K562 (cell line): ENCODE results near the gene TRIP10. TPM values are rescaled to one million over a fixed set of nuclear protein-coding genes. Genes with fewer than 3 reads are reported as not detected.

Source experiments
- CEBPB ChIP-seq: fragments of 450-650 bp; IDR thresholded peaks from 2 replicates; pipeline ENCODE4 v1.6.1; 2016; ENCODE audit warnings: missing genetic modification characterization, missing compliant biosample characterization
- CEBPG ChIP-seq, 3 experiments: fragments of 200-800 bp in 1 of 3; sonication (Bioruptor generic) in 1 of 3; sonication (generic) in 1 of 3; formaldehyde crosslinking in 1 of 3; IDR thresholded peaks in 2 of 3; conservative IDR thresholded peaks in 1 of 3; 2 replicates each; pipeline versions ENCODE4 v1.6.1 to v1.8.0; 2016 to 2022; ENCODE audit warnings: missing compliant biosample characterization in 2 of 3, missing genetic modification characterization in 2 of 3, mild to moderate bottlenecking in 1 of 3, missing genetic modification reagents in 1 of 3
- CTBP1 ChIP-seq: fragments of 450-650 bp; IDR thresholded peaks from 2 replicates; pipeline ENCODE4 v1.6.1; 2016; ENCODE audit warnings: borderline replicate concordance
- FIP1L1 ChIP-seq: fragments of 200-400 bp; formaldehyde crosslinking; IDR thresholded peaks from 2 replicates; pipeline ENCODE4 v1.6.1; 2018; ENCODE audit warnings: mild to moderate bottlenecking, low read depth, low read length; ENCODE audit not compliant: poor library complexity, severe bottlenecking
- KDM2B ChIP-seq: fragments of 250-450 bp; sonication (Bioruptor Pico); IDR thresholded peaks from 2 replicates; pipeline ENCODE4 v1.8.0; 2021; ENCODE audit warnings: mild to moderate bottlenecking, moderate library complexity
- NFRKB ChIP-seq: fragments of 450-650 bp; IDR thresholded peaks from 2 replicates; pipeline ENCODE4 v1.6.1; 2016; ENCODE audit warnings: low read depth
- NR2C2 ChIP-seq, 2 experiments: fragments of 200-800 bp in 1 of 2; sonication (Bioruptor generic) in 1 of 2; sonication (generic) in 1 of 2; formaldehyde crosslinking in 1 of 2; IDR thresholded peaks; 2 replicates each; pipeline versions ENCODE4 v1.6.1 to v1.8.0; 2016 to 2022; ENCODE audit warnings: mild to moderate bottlenecking in 1 of 2, missing compliant biosample characterization in 1 of 2, missing genetic modification characterization in 1 of 2, missing genetic modification reagents in 1 of 2
- POLR2A ChIP-seq: fragments of 450-650 bp; conservative IDR thresholded peaks from 2 replicates; pipeline ENCODE4 v1.6.1; 2016
- RBM34 ChIP-seq: fragments of 200-400 bp; formaldehyde crosslinking; IDR thresholded peaks from 2 replicates; pipeline ENCODE4 v1.6.1; 2018; ENCODE audit warnings: low read length, borderline replicate concordance; ENCODE audit not compliant: insufficient read depth
- RFX5 ChIP-seq: IDR thresholded peaks from 2 replicates; pipeline ENCODE4 v1.6.1; 2011; ENCODE audit warnings: low read depth, mild to moderate bottlenecking, improper control_type of control experiment, low read length
- SIRT6 ChIP-seq: IDR thresholded peaks from one replicate; pipeline ENCODE4 v1.6.1; 2012; ENCODE audit warnings: low read depth, mild to moderate bottlenecking, control low read depth, inconsistent platforms, low read length, moderate library complexity
- SPI1 ChIP-seq: IDR thresholded peaks from 2 replicates; pipeline ENCODE4 v1.6.1; 2011; ENCODE audit warnings: low read depth, low read length, control low read depth, borderline replicate concordance
- TRIM24 ChIP-seq, 2 experiments: fragments of 450-650 bp; IDR thresholded peaks; 2 replicates each; pipeline ENCODE4 v1.6.1; 2016
- ZKSCAN3 ChIP-seq: fragments of 250-450 bp; sonication (Bioruptor Pico); IDR thresholded peaks from 2 replicates; pipeline ENCODE4 v1.4.0; 2020
- ZNF133 ChIP-seq: fragments of 250-450 bp; sonication (Bioruptor Pico); IDR thresholded peaks from 2 replicates; pipeline ENCODE4 v1.4.0; 2020; ENCODE audit warnings: mild to moderate bottlenecking
- ZNF134 ChIP-seq: fragments of 250-450 bp; sonication (Bioruptor Pico); conservative IDR thresholded peaks from 2 replicates; pipeline ENCODE4 v1.4.0; 2020
- ZNF253 ChIP-seq: fragments of 250-450 bp; sonication (Bioruptor Pico); conservative IDR thresholded peaks from 2 replicates; pipeline ENCODE4 v1.6.1; 2021; ENCODE audit warnings: mild to moderate bottlenecking
- polyA plus RNA-seq, 8 experiments: library from polyadenylated mRNA; depleted of rRNA in 4 of 8; stranded (reverse) in 5 of 8; unstranded in 3 of 8; fragments of >200 nt; fragmentation: Nextera tagmentation in 2 of 8; fragmentation: Illumina TruSeq in 1 of 8; extraction: Ambion mirVana in 2 of 8; extraction: Trizol in 1 of 8; gene quantifications; 2 replicates each; pipeline versions ENCODE4 v1.2.1 to v1.2.3, GENCODE V29; 2011 to 2014; ENCODE audit warnings: inconsistent platforms in 1 of 8, missing spikeins in 1 of 8
- total RNA-seq, 7 experiments: library from RNA; depleted of rRNA in 6 of 7; stranded (reverse); fragments of >200 nt in 6 of 7; fragmentation: Illumina TruSeq in 2 of 7; extraction: Trizol in 2 of 7; gene quantifications; 2 replicates each; pipeline versions ENCODE4 v1.2.1 to v1.2.3, GENCODE V29; 2011 to 2021; ENCODE audit warnings: low replicate concordance in 1 of 7
- TF ChIP-seq, protein P1 (sequence below): fragments of 450-650 bp; IDR thresholded peaks from 2 replicates; pipeline ENCODE4 v1.6.1; 2018; ENCODE audit not compliant: partially characterized antibody
- TF ChIP-seq, protein P2 (sequence below), 2 experiments: fragments of 450-650 bp; IDR thresholded peaks; 2 replicates each; pipeline ENCODE4 v1.6.1; 2016
- TF ChIP-seq, protein P3 (sequence below): sonication (generic); formaldehyde crosslinking; IDR thresholded peaks from 2 replicates; pipeline ENCODE4 v1.8.1; 2023; ENCODE audit warnings: mild to moderate bottlenecking, missing genetic modification reagents
- TF ChIP-seq, protein P4 (sequence below): fragments of 450-650 bp; IDR thresholded peaks from 2 replicates; pipeline ENCODE4 v1.6.1; 2016; ENCODE audit warnings: low read depth, mild to moderate bottlenecking, moderate library complexity

The TRIP10 gene
- total and polyA plus RNA-seq, 9 of the 15 experiments (the other 6 are each of a cell fraction or from before 2014, with no cell fraction given) = 1.2 to 66.8 (median 36.1) TPM

DNA sequence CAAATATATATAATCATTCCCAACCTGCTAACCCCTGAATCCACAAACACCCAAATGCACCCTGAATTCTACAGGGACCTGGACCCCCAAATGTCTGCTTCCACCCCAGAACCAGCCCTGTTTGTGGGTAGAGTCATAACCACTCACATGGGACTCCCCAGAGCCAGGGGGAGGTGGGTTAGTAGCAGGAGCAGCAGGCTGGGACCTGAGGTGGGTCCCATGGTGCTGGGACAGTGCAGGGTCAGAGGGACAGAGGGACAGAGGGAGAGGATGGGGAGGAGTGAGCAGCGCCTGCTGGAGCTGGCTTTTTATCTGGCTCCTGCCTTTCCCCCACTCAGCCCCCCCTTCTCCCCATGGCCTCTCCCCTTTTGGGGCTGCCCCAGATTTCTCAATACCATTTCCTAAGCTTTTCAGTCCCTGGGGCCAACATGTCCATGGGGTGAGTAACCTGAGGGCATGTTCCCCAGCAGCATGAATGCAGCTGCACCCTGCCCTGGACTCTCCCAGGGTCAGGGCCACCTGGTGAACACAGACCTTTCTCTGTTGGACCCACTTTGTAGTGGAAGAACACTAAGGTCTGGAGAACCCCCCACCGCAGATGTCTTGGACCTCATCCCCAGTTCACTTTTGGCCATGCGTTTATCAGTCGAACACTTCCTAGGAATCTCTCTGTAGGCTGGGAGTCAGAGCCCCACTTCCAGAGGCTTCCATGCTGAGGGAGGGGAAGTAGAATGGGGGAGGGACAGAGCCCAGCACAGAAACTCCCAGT lies 18.9 kb upstream of the TRIP10 start, which contains the start of gene C3 (continued):
- TF ChIP-seq, protein P1, sequence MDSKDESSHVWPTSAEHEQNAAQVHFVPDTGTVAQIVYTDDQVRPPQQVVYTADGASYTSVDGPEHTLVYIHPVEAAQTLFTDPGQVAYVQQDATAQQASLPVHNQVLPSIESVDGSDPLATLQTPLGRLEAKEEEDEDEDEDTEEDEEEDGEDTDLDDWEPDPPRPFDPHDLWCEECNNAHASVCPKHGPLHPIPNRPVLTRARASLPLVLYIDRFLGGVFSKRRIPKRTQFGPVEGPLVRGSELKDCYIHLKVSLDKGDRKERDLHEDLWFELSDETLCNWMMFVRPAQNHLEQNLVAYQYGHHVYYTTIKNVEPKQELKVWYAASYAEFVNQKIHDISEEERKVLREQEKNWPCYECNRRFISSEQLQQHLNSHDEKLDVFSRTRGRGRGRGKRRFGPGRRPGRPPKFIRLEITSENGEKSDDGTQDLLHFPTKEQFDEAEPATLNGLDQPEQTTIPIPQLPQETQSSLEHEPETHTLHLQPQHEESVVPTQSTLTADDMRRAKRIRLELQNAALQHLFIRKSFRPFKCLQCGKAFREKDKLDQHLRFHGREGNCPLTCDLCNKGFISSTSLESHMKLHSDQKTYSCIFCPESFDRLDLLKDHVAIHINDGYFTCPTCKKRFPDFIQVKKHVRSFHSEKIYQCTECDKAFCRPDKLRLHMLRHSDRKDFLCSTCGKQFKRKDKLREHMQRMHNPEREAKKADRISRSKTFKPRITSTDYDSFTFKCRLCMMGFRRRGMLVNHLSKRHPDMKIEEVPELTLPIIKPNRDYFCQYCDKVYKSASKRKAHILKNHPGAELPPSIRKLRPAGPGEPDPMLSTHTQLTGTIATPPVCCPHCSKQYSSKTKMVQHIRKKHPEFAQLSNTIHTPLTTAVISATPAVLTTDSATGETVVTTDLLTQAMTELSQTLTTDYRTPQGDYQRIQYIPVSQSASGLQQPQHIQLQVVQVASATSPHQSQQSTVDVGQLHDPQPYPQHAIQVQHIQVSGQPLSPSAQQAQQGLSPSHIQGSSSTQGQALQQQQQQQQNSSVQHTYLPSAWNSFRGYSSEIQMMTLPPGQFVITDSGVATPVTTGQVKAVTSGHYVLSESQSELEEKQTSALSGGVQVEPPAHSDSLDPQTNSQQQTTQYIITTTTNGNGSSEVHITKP = peak; percentile 85
- no peak for TF ChIP-seq CTBP1
- TF ChIP-seq SIRT6 = no peak
- TF ChIP-seq FIP1L1 = no peak
- TF ChIP-seq RFX5 = no peak
- no peak for TF ChIP-seq NR2C2 (CRISPR knock-in tag; IDR thresholded peaks at IDR 0.05)
- peak; percentile 25; the same call in 1 of the 2 replicates for TF ChIP-seq NR2C2 (tag; IDR thresholded peaks at IDR 0.05)
- TF ChIP-seq NFRKB = no peak
- no peak for TF ChIP-seq ZKSCAN3
- TF ChIP-seq, protein P2, sequence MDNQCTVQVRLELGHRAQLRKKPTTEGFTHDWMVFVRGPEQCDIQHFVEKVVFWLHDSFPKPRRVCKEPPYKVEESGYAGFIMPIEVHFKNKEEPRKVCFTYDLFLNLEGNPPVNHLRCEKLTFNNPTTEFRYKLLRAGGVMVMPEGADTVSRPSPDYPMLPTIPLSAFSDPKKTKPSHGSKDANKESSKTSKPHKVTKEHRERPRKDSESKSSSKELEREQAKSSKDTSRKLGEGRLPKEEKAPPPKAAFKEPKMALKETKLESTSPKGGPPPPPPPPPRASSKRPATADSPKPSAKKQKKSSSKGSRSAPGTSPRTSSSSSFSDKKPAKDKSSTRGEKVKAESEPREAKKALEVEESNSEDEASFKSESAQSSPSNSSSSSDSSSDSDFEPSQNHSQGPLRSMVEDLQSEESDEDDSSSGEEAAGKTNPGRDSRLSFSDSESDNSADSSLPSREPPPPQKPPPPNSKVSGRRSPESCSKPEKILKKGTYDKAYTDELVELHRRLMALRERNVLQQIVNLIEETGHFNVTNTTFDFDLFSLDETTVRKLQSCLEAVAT (IDR thresholded peaks at IDR 0.05) = no peak
- TF ChIP-seq CEBPG (CRISPR knock-in tag; IDR thresholded peaks at IDR 0.05) = no peak
- TF ChIP-seq CEBPG (tag; conservative IDR thresholded peaks at IDR 0.05 in 1 of 2, IDR thresholded peaks at IDR 0.05 in 1 of 2) = peak in 1 of 2 experiments; percentile 34; a peak in 2 of 4 replicates
- TF ChIP-seq SPI1 = peak; percentile 23; the same call in 1 of the 2 replicates
- no peak for TF ChIP-seq RBM34
- TF ChIP-seq, protein P3, sequence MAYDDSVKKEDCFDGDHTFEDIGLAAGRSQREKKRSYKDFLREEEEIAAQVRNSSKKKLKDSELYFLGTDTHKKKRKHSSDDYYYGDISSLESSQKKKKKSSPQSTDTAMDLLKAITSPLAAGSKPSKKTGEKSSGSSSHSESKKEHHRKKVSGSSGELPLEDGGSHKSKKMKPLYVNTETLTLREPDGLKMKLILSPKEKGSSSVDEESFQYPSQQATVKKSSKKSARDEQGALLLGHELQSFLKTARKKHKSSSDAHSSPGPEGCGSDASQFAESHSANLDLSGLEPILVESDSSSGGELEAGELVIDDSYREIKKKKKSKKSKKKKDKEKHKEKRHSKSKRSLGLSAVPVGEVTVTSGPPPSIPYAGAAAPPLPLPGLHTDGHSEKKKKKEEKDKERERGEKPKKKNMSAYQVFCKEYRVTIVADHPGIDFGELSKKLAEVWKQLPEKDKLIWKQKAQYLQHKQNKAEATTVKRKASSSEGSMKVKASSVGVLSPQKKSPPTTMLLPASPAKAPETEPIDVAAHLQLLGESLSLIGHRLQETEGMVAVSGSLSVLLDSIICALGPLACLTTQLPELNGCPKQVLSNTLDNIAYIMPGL (CRISPR knock-in tag) = no peak
- no peak for TF ChIP-seq ZNF133 (CRISPR knock-in tag)
- TF ChIP-seq ZNF134 = no peak
- TF ChIP-seq, protein P4, sequence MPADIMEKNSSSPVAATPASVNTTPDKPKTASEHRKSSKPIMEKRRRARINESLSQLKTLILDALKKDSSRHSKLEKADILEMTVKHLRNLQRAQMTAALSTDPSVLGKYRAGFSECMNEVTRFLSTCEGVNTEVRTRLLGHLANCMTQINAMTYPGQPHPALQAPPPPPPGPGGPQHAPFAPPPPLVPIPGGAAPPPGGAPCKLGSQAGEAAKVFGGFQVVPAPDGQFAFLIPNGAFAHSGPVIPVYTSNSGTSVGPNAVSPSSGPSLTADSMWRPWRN = no peak
- no peak for TF ChIP-seq POLR2A
- TF ChIP-seq KDM2B (CRISPR knock-in tag) = no peak
- TF ChIP-seq ZNF253 (CRISPR knock-in tag) = no peak
- no peak for TF ChIP-seq TRIM24 (IDR thresholded peaks at IDR 0.05)
- TF ChIP-seq CEBPB = peak; percentile 91
